Measurements from ENCODE around the gene GPR135. TPM values are rescaled to one million over a fixed set of nuclear protein-coding genes. Genes with fewer than 3 reads are reported as not detected.

The GPR135 gene
- total RNA-seq, 1 donor from 2014 or later, result 0.91 TPM

- peak overlapping the region; percentile 73 for H3K27ac Mint-ChIP-seq (ENCODE audit: unreplicated experiment)
These were observed 17.6 kb upstream of the GPR135 start for GRCh38 chr14:59482541-59483331.

GRCh38 chr14:59481871-59482540 lies 16.8 kb upstream of the GPR135 start:
- no peaks in the 10 kb centered on the region for H3K36me3 Mint-ChIP-seq (ENCODE audit: unreplicated experiment)
- peaks cover 10% of the 10 kb centered on the region for H3K9me3 Mint-ChIP-seq (ENCODE audit: unreplicated experiment)
- H3K27ac Mint-ChIP-seq (ENCODE audit: unreplicated experiment), result no peak overlapping the region
- H3K27me3 Mint-ChIP-seq (ENCODE audit: unreplicated experiment), result peaks cover 4% of the 10 kb centered on the region
- no peak for TF ChIP-seq CTCF (IDR thresholded peaks at IDR 0.05; ENCODE audit: partially characterized antibody, unreplicated experiment)
- DNase-seq, result no peak
- H3K4me3 Mint-ChIP-seq (ENCODE audit: unreplicated experiment), result peak overlapping the region; percentile 94
- H3K4me1 Mint-ChIP-seq (ENCODE audit: low read depth, unreplicated experiment), result peaks cover 3% of the 10 kb centered on the region

More at GRCh38 chr14:59482541-59483331, 17.6 kb upstream of the GPR135 start:
- TF ChIP-seq CTCF (IDR thresholded peaks at IDR 0.05; ENCODE audit: partially characterized antibody, unreplicated experiment), result no peak
- DNase-seq, result no peak
- H3K4me3 Mint-ChIP-seq (ENCODE audit: unreplicated experiment), result peak overlapping the region; percentile 94
- peaks cover 3% of the 10 kb centered on the region for H3K4me1 Mint-ChIP-seq (ENCODE audit: low read depth, unreplicated experiment)
- H3K27me3 Mint-ChIP-seq (ENCODE audit: unreplicated experiment), result peaks cover 4% of the 10 kb centered on the region
- peaks cover 10% of the 10 kb centered on the region for H3K9me3 Mint-ChIP-seq (ENCODE audit: unreplicated experiment)
- H3K36me3 Mint-ChIP-seq (ENCODE audit: unreplicated experiment), result no peaks in the 10 kb centered on the region

GRCh38 chr14:59481407-59481806 lies 16.2 kb upstream of the GPR135 start:
- H3K27me3 Mint-ChIP-seq (ENCODE audit: unreplicated experiment), result peaks cover 4% of the 10 kb centered on the region
- no peak overlapping the region for H3K4me3 Mint-ChIP-seq (ENCODE audit: unreplicated experiment)
- no peak for DNase-seq
- peaks cover 3% of the 10 kb centered on the region for H3K4me1 Mint-ChIP-seq (ENCODE audit: low read depth, unreplicated experiment)
- peaks cover 10% of the 10 kb centered on the region for H3K9me3 Mint-ChIP-seq (ENCODE audit: unreplicated experiment)
- no peaks in the 10 kb centered on the region for H3K36me3 Mint-ChIP-seq (ENCODE audit: unreplicated experiment)
- H3K27ac Mint-ChIP-seq (ENCODE audit: unreplicated experiment), result no peak overlapping the region
- TF ChIP-seq CTCF (IDR thresholded peaks at IDR 0.05; ENCODE audit: partially characterized antibody, unreplicated experiment), result no peak

DNA sequence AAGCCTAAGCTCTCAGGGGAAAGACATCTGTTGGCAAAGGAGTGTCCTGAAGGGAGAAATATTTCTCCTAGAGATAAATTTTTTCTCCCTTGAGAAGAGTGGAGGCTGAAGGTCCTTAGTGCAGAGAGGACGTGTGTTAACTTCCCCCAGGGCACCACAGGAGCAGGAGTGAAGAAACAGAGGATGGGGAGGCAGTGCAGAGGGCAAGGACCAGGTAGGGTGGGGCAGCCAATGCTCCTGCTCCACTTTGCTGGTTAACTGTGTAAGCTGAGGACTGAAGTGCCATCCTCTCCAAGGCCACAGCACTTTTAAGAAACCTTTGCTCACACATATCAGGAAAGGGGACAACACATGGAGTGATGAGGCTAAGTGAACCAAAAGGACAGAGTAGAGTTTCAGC lies 15.0 kb upstream of the GPR135 start:
- H3K36me3 Mint-ChIP-seq (ENCODE audit: unreplicated experiment), result no peaks in the 10 kb centered on the region
- H3K9me3 Mint-ChIP-seq (ENCODE audit: unreplicated experiment), result peaks cover 9% of the 10 kb centered on the region
- H3K4me3 Mint-ChIP-seq (ENCODE audit: unreplicated experiment), result no peak overlapping the region
- peaks cover 4% of the 10 kb centered on the region for H3K27me3 Mint-ChIP-seq (ENCODE audit: unreplicated experiment)
- H3K27ac Mint-ChIP-seq (ENCODE audit: unreplicated experiment), result no peak overlapping the region
- no peak for DNase-seq
- H3K4me1 Mint-ChIP-seq (ENCODE audit: low read depth, unreplicated experiment), result peaks cover 3% of the 10 kb centered on the region
- no peak for TF ChIP-seq CTCF (IDR thresholded peaks at IDR 0.05; ENCODE audit: partially characterized antibody, unreplicated experiment)

- H3K4me3 Mint-ChIP-seq (ENCODE audit: unreplicated experiment), result no peak overlapping the region
These were observed 13.4 kb upstream of the GPR135 start for GRCh38 chr14:59478540-59478939.

More at GRCh38 chr14:59478540-59478939, 13.4 kb upstream of the GPR135 start:
- Mint-ChIP-seq H3K36me3 (ENCODE audit: unreplicated experiment) (no peaks in the 10 kb centered on the region), H3K27me3 (ENCODE audit: unreplicated experiment) (peaks cover 4% of the 10 kb centered on the region), H3K9me3 (ENCODE audit: unreplicated experiment) (peaks cover 5% of the 10 kb centered on the region), H3K27ac (ENCODE audit: unreplicated experiment) (no peak overlapping the region), H3K4me1 (ENCODE audit: low read depth, unreplicated experiment) (peaks cover 3% of the 10 kb centered on the region)
- no peak for TF ChIP-seq CTCF (IDR thresholded peaks at IDR 0.05; ENCODE audit: partially characterized antibody, unreplicated experiment)
- no peak for DNase-seq
